GM21737 (cell line): Measurements from ENCODE around the gene COTL1.

ENCODE experiments used
- ATAC-seq: cut with Tn5 transposase; IDR thresholded peaks from one replicate; pipeline ENCODE4 v1.9.1; 2021; ENCODE audit warnings: mild to moderate bottlenecking, moderate library complexity; ENCODE audit not compliant: unreplicated experiment

COTL1 gene

DNA sequence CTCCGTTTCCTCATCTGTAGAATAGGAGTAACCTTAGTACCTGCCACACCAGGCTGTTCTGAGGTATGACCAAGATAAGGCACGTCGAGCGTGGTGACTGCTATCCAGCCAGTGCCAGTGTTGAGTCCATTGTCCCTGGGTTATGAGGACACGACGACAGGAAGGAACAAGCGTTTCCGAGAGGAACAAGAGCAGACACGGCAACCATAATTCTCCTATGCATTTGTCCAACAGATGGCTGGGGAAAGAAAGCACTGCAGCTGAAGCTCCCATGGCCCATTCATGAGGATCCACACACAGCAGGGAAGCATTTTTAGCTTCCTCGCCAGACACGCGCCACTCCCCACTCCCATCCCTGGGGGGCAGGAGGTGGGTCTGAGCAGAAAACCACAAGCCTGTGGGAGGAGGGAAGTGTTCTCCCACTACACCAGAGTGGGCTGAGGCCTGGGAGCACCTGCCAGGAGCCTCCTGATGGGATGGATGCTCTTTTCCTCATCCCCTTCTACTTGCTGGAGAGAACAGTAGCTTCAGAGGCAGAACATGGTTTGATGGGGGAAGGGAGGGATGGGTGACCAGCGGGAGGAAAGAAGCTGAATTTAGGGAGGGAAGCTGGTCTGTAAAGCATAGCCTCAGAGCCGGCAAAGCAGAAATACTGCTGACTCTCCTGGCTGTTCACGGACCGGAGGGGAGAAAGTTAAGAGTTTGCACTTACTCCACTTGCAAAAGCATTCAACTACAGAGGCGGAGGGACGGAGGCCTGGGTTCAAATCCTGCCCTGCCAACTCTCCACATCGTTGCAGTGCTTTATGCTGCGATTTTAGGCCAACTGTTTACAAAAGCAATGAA, 2.7 kb downstream of the COTL1 start:
- no peak for ATAC-seq

DNA sequence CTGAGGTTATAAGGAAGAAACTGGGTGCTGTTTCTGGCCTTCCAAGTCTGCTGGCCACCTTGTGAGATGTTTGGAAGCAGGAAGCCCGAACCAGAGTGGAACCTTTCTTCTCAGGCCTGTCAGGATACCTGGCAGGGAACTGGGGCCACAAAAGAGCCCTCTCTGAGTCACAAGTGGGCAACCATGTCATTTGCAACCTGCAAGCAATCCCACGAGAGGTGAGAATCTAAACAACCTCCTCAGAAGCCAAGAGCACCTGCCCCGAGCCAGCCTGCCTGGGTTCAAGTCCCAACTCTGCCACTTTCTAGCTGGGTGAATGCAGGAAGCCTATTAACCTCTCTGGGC, 3.3 kb downstream of the COTL1 start:
- ATAC-seq: no peak

DNA sequence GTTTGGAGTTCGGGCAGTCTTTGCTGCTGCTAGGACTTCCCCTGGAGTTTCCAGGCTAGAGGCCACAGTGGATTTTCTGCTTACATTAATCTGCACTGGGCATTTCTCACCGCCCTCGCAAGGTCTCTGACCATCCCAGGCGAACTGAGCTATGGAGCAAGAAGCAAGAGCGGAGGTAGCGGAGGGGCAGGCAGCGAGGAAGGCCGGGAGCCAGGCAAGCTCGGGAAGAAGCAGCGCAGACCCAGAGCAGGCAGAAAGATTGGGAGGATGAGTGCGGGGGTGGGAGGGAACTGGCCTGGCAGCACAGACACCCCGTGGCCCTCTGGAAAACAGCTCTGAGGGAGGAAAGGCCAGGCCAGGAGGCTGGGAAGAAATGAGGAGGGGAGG, 3.8 kb downstream of the COTL1 start:
- no peak for ATAC-seq

DNA sequence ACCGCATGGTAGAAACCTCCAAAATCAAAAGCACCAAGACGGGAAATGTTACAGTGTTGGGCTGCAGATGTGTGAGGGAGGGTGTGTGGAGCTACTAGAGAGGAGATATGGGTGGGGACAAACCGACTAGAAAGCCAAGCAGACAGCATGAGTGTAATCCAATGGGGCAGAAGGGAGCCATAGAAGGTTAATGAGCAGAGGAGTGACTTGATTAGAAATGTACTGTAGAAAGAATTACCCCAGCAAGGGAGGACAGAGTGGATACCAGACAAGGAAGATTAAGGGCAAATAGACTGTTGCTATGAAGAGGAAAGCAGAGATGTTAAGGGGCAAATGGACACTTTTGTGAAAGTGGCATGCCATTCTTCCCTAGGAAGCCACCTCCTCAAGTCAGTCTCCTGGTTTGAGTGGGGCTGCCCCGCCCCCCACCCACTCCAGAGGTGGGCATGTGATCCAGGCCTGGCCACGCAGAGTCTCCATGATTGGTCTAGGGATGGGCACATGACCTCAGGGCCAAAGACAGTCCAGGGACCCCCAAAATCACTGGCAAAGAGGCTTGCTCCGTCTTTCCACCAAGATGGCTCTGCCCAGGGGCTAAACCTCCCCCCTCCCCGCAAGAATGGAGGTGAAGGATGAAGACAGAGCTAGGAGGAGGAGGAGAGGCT, 4.3 kb downstream of the COTL1 start:
- no peak for ATAC-seq

DNA sequence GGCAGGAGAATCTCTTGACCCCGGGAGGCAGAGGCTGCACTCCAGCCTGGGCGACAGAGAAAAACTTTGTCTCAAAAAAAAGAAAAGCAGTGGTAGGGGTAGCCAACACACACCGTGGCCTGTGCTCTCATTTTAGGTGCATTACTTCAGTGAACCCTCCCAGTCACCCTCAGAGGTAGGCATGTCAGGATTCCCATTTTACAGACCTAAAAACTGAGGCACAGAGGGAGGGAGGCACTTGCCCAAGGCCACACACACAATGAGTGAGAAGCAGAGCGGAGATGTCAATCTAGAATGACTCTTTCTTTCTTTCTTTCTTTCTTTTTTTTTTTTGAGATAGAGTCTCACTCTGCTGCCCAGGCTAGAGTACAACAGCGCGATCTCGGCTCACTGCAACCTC, 5.2 kb downstream of the COTL1 start:
- no peak for ATAC-seq

DNA sequence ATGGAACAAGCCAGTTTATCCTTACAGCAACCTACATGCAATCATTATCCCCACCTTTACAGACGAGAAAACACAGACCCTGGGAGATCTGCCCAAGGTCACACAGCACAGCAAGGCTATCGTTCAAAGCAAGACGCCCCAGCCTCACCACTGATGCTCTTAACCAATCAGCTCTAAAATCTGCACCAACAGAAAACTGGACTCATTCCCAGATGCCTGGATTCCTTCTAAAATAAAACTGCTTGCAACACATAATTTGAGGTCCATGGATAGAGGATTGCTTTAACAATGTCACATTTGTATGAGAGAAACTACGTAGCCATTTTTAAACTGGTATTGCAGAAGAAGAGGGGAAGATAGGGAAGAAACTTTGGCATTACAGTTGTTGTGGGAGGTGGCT, 6.8 kb downstream of the COTL1 start:
- ATAC-seq: no peak

DNA sequence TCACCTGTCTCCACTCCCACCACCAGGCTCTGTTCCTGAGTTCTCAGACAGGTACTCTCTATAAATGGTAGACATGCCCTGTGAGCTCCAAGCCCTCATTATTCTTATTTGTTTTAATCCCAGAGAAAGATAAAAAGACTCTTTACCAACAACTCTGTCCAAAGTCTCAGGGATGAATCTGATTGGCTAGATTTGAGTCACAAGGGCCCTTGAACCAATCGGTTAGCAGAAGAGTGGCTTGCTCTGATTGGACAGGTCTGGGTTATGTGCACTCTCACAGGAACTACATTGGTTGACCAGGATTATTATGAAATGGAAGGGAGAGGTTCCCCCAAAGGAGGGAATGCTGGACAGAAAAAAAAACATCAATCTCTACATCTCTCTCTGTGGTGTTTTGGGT, 7.5 kb downstream of the COTL1 start:
- no peak for ATAC-seq

DNA sequence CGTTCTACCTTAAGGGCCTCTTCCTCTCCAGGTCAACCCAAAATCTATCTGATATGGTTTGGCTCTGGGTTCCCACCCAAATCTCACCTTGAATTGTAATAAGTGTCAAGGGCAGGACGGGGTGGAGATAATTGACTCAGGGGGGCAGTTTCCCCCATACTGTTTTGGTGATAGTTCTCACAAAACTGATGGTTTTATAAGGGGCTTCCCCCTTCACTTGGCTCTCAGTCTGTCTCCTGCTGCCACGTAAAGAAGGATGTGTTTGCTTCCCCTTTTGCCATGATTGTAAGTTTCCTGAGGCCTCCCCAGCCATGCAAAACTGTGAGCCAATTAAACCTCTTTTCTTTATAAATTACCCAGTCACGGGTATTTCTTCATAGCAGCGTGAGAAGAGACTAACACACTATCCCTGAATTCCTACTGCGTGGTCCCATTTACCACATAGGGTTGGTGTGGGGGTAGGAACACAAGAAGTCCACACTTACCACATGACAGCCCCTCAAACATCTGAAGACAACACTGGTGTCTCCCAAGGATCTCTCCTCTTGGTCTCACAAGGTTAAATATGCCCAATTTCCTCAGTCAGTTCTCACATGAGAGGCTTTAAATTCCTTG, 8.2 kb downstream of the COTL1 start:
- no peak for ATAC-seq

DNA sequence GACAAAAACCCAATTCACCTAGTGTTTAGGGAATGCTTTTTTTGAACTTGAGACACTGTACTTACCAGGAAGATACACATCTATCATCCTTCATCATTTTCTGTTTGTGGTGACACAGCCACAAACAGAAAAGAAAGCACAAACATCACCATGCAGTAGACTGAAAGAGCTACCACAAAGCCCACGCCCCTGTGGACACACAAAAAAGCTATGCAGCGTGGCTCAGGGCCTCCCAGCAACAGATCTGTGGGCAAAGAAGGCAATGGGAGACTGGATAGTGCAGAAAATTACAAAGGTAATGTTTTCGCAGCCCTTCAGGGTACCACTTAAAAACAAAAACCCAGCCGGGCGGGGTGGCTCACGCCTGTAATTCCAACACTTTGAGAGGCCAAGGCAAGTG, 9.6 kb downstream of the COTL1 start:
- ATAC-seq: no peak

DNA sequence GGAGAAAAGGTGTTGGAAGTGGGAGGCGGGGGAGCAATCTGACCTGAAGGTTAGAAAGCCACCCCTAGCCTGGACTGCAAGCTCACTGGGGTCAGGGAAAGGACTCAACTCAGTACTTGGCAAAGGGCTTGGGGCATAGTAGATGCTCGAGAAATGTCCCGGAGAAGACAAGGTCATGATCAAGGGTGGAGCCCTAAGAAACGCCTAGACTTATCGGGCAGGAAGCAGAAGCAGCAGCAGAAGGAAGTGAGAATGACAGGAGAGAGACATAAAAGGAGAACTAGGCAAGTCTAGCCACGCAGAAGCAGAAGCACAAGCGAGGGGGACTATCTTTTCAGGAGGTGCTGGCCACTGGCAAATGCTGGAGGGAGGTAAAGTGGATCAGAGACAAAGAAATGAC, 10.2 kb downstream of the COTL1 start:
- ATAC-seq: no peak

DNA sequence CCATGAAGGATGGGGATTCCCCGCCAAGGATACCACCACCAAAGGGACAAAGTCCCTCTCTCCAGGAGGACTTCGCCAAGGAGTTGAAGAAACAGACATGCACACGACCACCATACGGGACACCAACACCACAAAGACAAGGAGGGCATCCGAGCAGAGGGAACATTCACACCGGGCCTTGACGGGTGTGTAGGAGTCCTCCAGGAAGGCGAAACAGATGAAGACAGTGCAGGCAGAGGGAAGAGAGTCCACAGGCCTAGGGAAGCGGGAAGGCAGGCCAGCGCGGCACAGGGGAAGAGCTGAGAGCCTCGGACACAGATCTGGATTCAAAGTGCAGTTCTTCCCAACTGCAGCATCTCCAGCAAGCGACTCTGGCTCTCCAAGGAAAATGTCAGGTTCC, 10.8 kb downstream of the COTL1 start:
- ATAC-seq: no peak

DNA sequence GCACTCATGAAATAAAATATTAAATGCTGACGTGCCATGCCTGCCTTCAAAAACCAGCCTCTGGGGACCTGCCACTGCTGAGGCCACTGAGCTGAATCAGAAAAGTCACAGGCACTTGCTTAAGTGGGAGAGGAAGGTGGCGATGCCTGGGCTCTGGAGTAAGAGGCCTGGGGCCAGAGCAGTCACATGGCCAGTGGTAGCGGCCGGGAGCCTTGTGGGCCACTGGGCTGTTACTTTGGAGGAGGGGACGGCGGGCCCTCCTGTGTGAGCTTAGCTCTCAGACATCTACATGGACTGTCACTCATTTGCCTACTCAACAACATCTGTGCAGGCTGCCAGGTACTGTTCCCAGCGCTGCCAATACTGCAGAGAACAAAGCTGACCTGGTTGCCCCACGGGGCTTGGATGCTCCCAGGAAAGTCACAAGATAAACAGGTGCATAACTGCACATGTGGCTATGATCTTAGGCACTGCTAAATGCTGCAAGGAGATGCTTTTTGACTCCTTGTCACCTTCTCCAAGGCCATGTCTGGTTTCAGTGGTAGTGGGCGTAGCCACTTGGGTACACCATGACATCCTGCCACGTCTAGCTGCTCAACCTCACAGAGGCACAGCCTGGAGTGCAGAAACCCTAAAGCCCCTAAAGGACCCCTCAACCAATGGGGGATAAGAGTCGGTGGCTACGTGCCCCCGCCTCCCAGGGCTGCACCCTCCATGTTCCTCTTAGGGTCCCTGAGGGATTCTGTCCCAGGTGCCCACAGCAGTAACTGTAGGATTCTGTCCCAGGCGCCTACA, 11.6 kb downstream of the COTL1 start:
- ATAC-seq: no peak

DNA sequence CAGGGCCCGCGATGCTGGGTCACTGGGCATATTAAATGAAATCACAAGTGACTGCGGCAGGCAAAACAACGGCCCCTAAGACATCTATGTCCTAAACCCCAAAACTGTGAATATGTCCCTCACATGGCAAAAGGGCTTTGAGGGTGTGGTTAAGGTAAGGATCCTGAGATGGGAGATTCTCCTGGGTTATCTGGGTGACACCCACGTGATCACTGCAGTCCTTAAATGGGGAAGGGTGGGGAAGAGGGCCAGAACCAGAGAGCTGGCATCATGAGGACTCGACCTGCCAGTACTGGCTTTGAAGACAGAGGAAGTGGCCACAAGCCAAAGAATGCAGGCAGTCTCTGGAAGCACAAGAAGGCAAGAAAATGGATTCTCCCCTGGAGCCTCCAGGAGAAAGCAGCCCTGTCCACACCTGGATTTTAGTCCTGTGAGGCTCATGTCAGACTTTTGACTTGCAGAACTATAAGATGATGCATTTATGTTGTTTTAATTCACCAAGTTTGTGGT, 12.5 kb downstream of the COTL1 start:
- no peak for ATAC-seq

DNA sequence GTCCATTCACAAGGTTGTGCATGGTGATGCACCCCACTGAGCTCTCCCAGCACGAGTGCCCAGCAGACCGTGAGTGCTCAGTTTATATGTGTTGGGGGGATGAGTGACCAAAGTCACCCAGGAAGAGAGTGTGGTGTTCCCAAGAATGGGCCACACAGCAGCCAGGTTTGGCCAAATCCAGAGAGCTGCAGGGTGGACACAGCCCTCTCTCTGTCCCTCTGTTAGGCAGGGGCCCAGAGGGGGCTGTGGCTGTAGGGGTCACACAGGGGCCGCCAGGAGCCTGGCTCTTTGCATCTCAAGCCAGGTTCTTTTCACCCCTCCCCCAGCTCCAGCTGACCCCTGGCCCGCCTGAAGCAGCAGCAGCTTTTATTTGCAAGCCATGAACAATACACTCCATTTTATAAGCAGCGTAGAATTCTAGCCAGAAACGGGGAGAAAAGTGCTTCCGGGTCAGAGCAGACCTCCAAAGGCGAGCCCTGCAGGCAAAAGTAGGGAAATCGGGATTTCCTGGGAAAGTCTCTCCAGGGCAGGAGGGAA, 13.3 kb downstream of the COTL1 start:
- ATAC-seq: no peak

DNA sequence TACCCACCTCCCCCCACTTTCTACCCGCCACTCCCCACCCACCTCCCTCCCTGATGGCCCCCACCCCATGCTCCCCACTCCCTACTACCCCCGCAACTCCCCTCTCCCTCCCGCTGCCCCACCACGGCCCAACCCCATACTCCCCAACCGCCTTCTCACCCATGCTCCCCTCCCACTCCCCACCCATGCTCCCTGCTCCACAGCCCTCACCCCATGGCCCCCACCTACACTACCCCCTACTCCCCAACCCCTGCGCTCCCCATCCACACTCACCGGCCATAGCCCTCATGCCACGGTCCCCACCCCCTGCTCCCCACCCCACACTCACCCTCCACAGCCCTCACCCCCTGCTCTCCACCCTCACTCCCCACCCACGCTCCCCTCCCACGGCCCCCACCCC, 13.9 kb downstream of the COTL1 start:
- ATAC-seq: no peak

DNA sequence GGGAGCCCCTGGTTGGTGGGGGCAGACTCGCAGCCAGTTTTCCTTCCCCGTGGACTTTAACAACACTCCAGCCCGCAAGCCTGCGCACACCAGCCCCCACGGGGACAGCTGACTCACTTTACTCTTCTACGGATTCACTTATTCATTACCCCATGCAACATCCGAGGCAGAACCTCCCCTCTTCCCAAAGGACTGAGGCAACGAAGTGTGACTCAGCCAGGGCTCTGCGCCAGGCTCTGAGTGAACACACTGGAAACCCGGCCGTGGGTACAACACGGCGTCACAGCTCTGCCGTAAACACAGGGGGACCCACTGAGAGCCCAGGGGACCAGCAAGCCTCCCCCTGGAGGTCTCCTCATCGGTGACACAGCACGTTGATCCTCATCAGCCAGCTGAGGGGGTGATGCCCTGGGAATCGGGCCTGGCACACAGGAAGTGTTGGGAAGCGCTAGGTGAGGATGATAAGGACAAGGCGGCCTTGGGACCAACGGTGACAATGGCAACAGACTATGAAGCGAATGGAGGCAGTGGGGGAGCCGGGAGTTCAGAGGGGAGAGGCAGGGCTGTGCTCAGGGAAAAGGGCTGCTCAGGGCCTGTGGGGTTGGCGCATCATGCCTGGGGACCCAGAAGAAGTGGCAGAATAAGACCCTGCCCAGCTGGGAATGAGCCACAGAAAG, 14.6 kb downstream of the COTL1 start:
- ATAC-seq: no peak

DNA sequence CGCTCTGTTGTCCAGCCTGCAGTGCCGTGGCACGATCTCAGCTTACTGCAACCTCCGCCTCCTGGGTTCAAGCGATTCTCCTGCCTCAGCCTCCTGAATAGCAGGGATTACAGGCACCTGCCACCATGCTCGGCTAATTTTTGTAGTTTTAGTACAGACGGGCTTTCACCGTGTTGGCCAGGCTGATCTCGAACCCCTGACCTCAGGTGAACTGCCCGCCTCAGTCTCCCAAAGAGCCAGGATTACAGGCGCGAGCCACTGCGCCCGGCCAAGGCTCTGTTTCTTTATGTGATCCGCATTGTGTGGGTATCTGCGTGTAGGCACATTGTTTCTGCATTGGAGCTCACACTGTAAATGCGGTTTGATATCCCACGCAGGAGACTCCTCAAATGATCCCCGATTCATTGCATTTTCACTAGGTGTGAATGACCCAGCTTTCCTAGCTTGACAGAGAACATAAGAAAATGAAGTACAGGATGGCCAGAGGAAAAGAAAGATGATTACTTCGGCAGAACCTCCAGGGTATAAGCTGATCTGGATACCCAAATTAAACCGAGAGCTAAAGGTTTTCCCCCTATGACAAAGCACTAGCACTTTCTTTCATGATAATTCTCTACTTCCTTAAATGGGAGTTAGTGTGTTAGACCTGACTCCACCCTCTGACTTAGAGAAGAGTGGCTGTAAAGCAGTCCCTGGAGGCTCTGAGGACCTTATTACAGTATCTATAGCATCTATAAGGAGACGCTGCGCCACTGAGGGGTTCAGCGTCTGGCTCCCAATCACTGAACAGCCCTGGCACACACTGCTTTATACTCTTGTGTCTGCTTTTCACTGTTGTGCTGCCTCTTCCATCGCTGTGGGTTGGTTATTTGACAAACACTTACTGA, 17.3 kb downstream of the COTL1 start:
- peak; percentile 64 for ATAC-seq

DNA sequence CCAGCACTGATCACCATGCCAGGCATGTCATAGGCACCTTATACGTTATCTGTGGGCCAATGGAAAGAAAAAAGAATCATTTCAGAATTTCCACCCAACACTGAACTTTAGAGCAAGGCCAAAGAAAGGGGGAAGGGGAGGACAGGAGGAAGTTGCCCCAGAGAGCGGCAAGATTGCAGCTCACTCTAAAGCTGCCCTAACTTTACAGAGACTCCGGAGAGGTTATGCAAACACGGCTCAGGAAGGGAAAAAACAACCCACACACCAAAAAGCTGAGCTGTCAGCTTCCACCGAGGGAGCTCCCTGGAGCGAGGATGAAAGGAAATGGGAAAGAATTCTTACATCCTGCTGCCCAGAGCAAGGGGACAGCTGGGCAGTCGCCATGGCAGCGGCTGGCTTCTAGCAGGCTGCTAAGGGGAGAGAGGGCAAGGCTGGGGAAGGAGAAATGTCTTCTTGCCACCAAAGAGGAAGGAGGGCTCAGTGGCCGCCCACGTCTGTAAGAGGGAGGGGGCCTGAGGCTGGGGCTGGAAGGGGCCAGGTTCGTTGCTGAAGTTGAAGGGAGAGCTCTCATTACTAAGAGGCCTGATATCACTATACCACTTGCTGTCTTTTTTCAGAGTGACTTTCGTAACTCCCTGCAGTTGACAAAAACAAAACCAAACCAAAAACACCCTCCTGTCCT, 18.2 kb downstream of the COTL1 start:
- ATAC-seq: no peak

DNA sequence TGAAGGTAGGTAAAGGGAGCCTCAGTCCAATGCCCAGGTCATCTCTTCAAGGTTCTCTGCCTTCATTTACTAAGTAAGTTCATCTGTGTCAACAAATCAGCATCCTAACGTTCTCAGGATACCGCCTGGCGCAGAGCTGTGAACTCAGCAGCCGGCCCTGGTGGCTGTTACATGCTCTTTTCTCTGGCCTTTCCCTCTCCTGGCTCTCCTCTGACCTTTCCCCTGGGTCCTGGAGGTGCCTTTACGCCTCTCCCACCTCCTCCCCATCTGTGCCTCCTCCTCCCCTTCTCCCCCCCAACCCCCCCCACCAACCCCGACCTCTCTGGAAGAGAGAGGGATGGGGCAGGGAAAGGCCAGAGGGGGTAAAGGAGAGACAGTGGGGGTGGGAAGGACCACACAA, 19.5 kb downstream of the COTL1 start:
- ATAC-seq: no peak
